HL-60 (cell line): ENCODE data around the gene DPPA2.

Source experiments
- CTCF ChIP-seq: IDR thresholded peaks from one replicate; pipeline ENCODE4 v1.5.1; 2011; ENCODE audit warnings: low read length, control low read depth, inconsistent platforms; ENCODE audit not compliant: insufficient read depth
- POLR2AphosphoS5 ChIP-seq: IDR thresholded peaks from 2 replicates; pipeline ENCODE4 v1.6.1; 2012; ENCODE audit warnings: low read depth

DNA sequence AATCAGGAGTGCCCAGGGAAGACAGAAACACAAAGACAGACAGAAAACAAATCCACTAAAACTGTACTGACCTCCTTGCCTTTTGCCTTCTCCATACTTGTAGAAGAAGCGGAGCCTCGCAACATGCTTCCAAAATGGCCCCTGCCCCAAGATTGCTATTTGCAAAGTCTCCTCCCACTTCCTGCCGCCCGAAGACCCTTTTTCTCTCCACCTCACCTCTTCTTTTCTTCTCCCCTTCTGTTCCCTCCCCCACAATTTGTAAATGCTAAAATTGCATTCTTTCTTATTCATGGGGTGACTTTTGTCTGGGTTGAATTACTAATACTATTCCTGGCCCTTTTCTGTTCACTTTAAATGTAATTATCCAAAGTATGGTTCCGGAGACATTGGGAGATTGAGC lies 21.1 kb upstream of the DPPA2 start, which contains the start of gene DPPA4:
- TF ChIP-seq CTCF (no peak), POLR2AphosphoS5 (no peak)
